ENCODE results near the gene IFNGR2.

DNA sequence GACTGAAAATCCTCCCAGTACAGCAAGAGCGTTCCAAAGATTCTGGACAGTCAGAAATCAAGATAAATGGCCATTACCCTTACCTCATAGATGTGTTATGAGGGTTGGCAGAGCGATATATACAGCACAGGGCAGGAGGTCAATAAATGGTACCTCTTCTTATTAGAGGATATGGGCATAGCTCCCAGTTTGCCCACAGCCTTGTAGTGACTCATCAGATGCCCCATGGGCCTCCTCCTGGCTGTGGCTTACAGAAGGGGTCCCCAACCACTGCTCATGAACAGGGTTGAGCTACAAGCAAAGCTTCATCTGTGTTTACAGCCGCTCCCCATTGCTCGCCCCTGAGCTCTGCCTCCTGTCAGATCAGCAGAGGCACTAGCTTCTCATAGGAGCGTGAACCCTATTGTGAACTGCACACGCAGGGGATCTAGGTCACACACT, 7.3 kb upstream of the IFNGR2 start:
- TF ChIP-seq, protein P1, sequence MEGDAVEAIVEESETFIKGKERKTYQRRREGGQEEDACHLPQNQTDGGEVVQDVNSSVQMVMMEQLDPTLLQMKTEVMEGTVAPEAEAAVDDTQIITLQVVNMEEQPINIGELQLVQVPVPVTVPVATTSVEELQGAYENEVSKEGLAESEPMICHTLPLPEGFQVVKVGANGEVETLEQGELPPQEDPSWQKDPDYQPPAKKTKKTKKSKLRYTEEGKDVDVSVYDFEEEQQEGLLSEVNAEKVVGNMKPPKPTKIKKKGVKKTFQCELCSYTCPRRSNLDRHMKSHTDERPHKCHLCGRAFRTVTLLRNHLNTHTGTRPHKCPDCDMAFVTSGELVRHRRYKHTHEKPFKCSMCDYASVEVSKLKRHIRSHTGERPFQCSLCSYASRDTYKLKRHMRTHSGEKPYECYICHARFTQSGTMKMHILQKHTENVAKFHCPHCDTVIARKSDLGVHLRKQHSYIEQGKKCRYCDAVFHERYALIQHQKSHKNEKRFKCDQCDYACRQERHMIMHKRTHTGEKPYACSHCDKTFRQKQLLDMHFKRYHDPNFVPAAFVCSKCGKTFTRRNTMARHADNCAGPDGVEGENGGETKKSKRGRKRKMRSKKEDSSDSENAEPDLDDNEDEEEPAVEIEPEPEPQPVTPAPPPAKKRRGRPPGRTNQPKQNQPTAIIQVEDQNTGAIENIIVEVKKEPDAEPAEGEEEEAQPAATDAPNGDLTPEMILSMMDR (IDR thresholded peaks at IDR 0.05; ENCODE audit: control extremely low read depth in 1 of 3, insufficient read depth in 1 of 3, low read depth in 1 of 3, low read length in 3 of 3) = no peak
- TF ChIP-seq POLR2A (IDR thresholded peaks at IDR 0.05; ENCODE audit: control extremely low read depth in 1 of 2, low read depth in 2 of 2, low read length in 2 of 2) (no peak), POLR2AphosphoS5 (IDR thresholded peaks at IDR 0.05; ENCODE audit: low read depth, low read length) (no peak), SP2 (IDR thresholded peaks at IDR 0.05; ENCODE audit: low read length) (no peak), CBX5 (IDR thresholded peaks at IDR 0.05; ENCODE audit: low read depth, low read length) (no peak)
